HEK293T (cell line): ENCODE measurements around the gene FAM219B.

Experiments used
- CTCF ChIA-PET: fragments of 350-600 bp; formaldehyde crosslinking; extraction: SDS; loops from one replicate; lab custom pipeline; 2021; ENCODE audit warnings: antibody characterized with exemption, inconsistent platforms; lab: Yijun Ruan, JAX
- POLR2A ChIA-PET: fragments of 350-600 bp; formaldehyde crosslinking; extraction: SDS; loops from one replicate; lab custom pipeline; 2020; ENCODE audit warnings: antibody characterized with exemption, inconsistent platforms; lab: Yijun Ruan, JAX
- DNase-seq: peaks from one replicate; pipeline ENCODE4 v3.0.0; 2012; ENCODE audit warnings: mixed read lengths; ENCODE audit errors: extremely low spot score
- ARNT ChIP-seq: fragments of 450-650 bp; IDR thresholded peaks from 2 replicates; pipeline ENCODE4 v1.6.1; 2017; ENCODE audit warnings: mild to moderate bottlenecking
- BHLHE40 ChIP-seq: fragments of 450-650 bp; IDR thresholded peaks from 2 replicates; pipeline ENCODE4 v1.6.1; 2016; ENCODE audit warnings: mild to moderate bottlenecking, moderate library complexity, borderline replicate concordance
- CTBP1 ChIP-seq: fragments of 450-650 bp; IDR thresholded peaks from 2 replicates; pipeline ENCODE4 v1.6.1; 2016; ENCODE audit warnings: borderline replicate concordance
- ELF4 ChIP-seq: fragments of 450-650 bp; IDR thresholded peaks from 2 replicates; pipeline ENCODE4 v1.6.1; 2017; ENCODE audit warnings: antibody characterized with exemption
- FOXA1 ChIP-seq: fragments of 450-650 bp; IDR thresholded peaks from 2 replicates; pipeline ENCODE4 v1.6.1; 2016; ENCODE audit warnings: mild to moderate bottlenecking
- FOXK2 ChIP-seq: fragments of 450-650 bp; IDR thresholded peaks from 2 replicates; pipeline ENCODE4 v1.6.1; 2016; ENCODE audit warnings: mild to moderate bottlenecking
- FOXM1 ChIP-seq: fragments of 450-650 bp; IDR thresholded peaks from 2 replicates; pipeline ENCODE4 v1.6.1; 2017; ENCODE audit warnings: mild to moderate bottlenecking, borderline replicate concordance
- HDGF ChIP-seq: fragments of 450-650 bp; IDR thresholded peaks from 2 replicates; pipeline ENCODE4 v1.6.1; 2017; ENCODE audit warnings: antibody characterized with exemption, borderline replicate concordance
- L3MBTL2 ChIP-seq: fragments of 450-650 bp; conservative IDR thresholded peaks from 2 replicates; pipeline ENCODE4 v1.6.1; 2016; ENCODE audit warnings: mild to moderate bottlenecking
- LEF1 ChIP-seq: fragments of 450-650 bp; IDR thresholded peaks from 2 replicates; pipeline ENCODE4 v1.6.1; 2017; ENCODE audit warnings: mild to moderate bottlenecking, borderline replicate concordance
- NFRKB ChIP-seq: fragments of 450-650 bp; IDR thresholded peaks from 2 replicates; pipeline ENCODE4 v1.6.1; 2016; ENCODE audit warnings: mild to moderate bottlenecking, moderate library complexity
- PKNOX1 ChIP-seq: fragments of 450-650 bp; IDR thresholded peaks from 2 replicates; pipeline ENCODE4 v1.6.1; 2016
- SP1 ChIP-seq: fragments of 450-650 bp; IDR thresholded peaks from 2 replicates; pipeline ENCODE4 v1.6.1; 2017
- SUZ12 ChIP-seq: fragments of 450-650 bp; IDR thresholded peaks from 2 replicates; pipeline ENCODE4 v1.6.1; 2016; ENCODE audit warnings: mild to moderate bottlenecking
- TARDBP ChIP-seq: fragments of 450-650 bp; IDR thresholded peaks from 2 replicates; pipeline ENCODE4 v1.6.1; 2016
- ZNF384 ChIP-seq: fragments of 450-650 bp; IDR thresholded peaks from 2 replicates; pipeline ENCODE4 v1.6.1; 2016

FAM219B gene

DNA sequence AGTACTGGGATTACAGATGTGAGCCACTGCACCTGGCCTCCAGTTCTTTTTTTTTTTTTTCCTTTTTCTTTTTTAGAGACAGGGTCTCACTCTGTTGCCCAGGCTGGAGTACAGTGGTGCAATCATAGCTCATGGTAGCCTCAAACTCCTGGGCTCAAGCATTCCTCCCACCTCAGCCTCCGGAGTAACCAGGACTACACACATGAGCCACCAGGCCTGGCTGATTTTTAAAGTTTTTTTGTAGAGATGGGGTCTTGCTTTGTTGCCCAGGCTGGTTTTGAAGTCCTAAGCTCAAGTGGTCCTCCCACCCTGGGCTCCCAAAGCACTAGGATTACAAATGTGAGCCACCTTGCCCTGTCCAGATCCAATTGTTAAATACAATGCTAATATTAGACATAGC is 50.1 kb downstream of the FAM219B start:
- ChIA-PET POLR2A (interaction anchor here (0.7 to 1.3 kb wide), 2 partner anchors 13 to 29 kb away, joined by 3 read pairs; partner anchors contain the start of gene ULK3), CTCF (interaction anchor here (0.6 to 1.1 kb wide), 3 partner anchors 13 to 224 kb away, joined by 3 to 4 read pairs (median 4); no protein-coding TSS in a partner anchor)
- DNase-seq = no peak
- TF ChIP-seq LEF1 (no peak), FOXA1 (no peak), HDGF (no peak), PKNOX1 (no peak), SP1 (no peak), FOXM1 (no peak), ZNF384 (no peak), ARNT (no peak), NFRKB (no peak), TARDBP (no peak), ELF4 (no peak), L3MBTL2 (no peak), CTBP1 (no peak), FOXK2 (no peak), BHLHE40 (no peak), SUZ12 (no peak)

GRCh38 chr15:74855857-74856256 is 50.8 kb downstream of the FAM219B start:
- ChIA-PET POLR2A (interaction anchor here (0.7 to 1.4 kb wide), 3 partner anchors 12 to 30 kb away, joined by 3 to 4 read pairs (median 3); partner anchors contain the start of gene ULK3), CTCF (interaction anchor here (0.6 to 0.8 kb wide), 2 partner anchors 68 to 114 kb away, joined by 3 to 4 read pairs; no protein-coding TSS in a partner anchor)
- no peak for DNase-seq
- TF ChIP-seq LEF1 (no peak), L3MBTL2 (no peak), ELF4 (no peak), SUZ12 (no peak), FOXK2 (no peak), FOXM1 (no peak), TARDBP (no peak)

GRCh38 chr15:74854453-74855022 is 52.1 kb downstream of the FAM219B start:
- CTCF ChIA-PET = no interaction called here
- no peak for TF ChIP-seq SP1
- no peak for TF ChIP-seq HDGF
- TF ChIP-seq FOXA1 = no peak
- no peak for TF ChIP-seq ZNF384
- no peak for TF ChIP-seq BHLHE40
- TF ChIP-seq ELF4 = no peak
- TF ChIP-seq PKNOX1 = no peak
- TF ChIP-seq NFRKB = no peak
- no peak for TF ChIP-seq CTBP1
- TF ChIP-seq FOXM1 = no peak
- no peak for TF ChIP-seq ARNT
- TF ChIP-seq LEF1 = no peak
- no peak for TF ChIP-seq TARDBP
- TF ChIP-seq SUZ12 = no peak
- TF ChIP-seq FOXK2 = no peak
- POLR2A ChIA-PET = interaction anchor here (1.2 to 1.4 kb wide), 2 partner anchors 10 to 12 kb away, joined by 3 to 4 read pairs; no protein-coding TSS in a partner anchor
- no peak for DNase-seq

DNA sequence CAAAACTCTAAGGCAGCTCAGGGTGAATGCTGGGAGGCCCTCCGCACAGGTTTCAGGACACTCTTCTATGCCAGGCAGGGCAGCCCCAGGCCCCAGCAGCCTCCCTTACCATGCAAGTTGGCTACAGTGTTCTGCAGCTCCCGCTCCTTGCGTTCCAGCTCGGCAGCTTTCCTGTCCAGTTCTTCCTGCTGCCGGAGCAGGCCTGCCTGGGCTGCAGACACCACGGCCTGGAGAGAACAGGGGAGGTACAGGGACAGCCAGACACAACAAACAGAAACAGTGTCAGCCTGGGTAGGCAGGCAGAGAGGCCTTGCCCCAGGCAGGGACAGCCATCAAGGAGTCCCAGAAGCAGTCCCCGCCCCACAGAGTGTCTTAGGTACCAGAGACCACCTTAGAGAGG is 54.7 kb downstream of the FAM219B start:
- POLR2A ChIA-PET = interaction anchor here (1.4 kb wide), 1 partner anchor 10 kb away, joined by 3 read pairs; no protein-coding TSS in a partner anchor
- CTCF ChIA-PET = interaction anchor here (0.6 kb wide), 1 partner anchor 716 kb away, joined by 3 read pairs; no protein-coding TSS in a partner anchor
- DNase-seq = no peak
- no peak for TF ChIP-seq ARNT
- no peak for TF ChIP-seq L3MBTL2
- TF ChIP-seq TARDBP = no peak
- no peak for TF ChIP-seq FOXA1
- TF ChIP-seq ZNF384 = no peak
- no peak for TF ChIP-seq LEF1
- TF ChIP-seq BHLHE40 = no peak
- no peak for TF ChIP-seq HDGF
- TF ChIP-seq SUZ12 = no peak

- POLR2A ChIA-PET = no interaction called here
- no peak for TF ChIP-seq SUZ12
- no peak for TF ChIP-seq TARDBP
- TF ChIP-seq SP1 = no peak
- TF ChIP-seq PKNOX1 = no peak
- no peak for TF ChIP-seq HDGF
- no peak for TF ChIP-seq LEF1
- no peak for TF ChIP-seq L3MBTL2
- no peak for TF ChIP-seq CTBP1
- TF ChIP-seq ZNF384 = no peak
- TF ChIP-seq FOXM1 = no peak
- no peak for TF ChIP-seq BHLHE40
- no peak for TF ChIP-seq FOXK2
- TF ChIP-seq FOXA1 = no peak
- no peak for TF ChIP-seq ARNT
- no peak for DNase-seq
- CTCF ChIA-PET = no interaction called here
Observed at GRCh38 chr15:74850393-74850792, 56.3 kb downstream of the FAM219B start.
